Caco-2 (cell line): Measurements from ENCODE around the gene SEPTIN8. TPM values are rescaled to one million over a fixed set of nuclear protein-coding genes. Genes with fewer than 3 reads are reported as not detected.

Source experiments
- BruUV-seq: library from RNA; stranded (reverse); fragments of 400-500 nt; replicated peaks from 2 replicates; lab custom pipeline; 2021; lab: Mats Ljungman, UMichigan
- CTCF ChIA-PET: fragments of 300-600 bp; sonication (Branson Sonifier 250); formaldehyde crosslinking; loops from one replicate; lab custom pipeline; 2022; ENCODE audit warnings: antibody characterized with exemption; lab: Charles Lee
- POLR2A ChIA-PET: fragments of 300-600 bp; sonication (Branson Sonifier 250); formaldehyde crosslinking; loops from one replicate; lab custom pipeline; 2022; ENCODE audit warnings: antibody characterized with exemption; lab: Charles Lee
- DNase-seq, 2 experiments: peaks; one replicate each; pipeline versions ENCODE4 v3.0.0 to v3.0.0-alpha.2; 2020 to 2022
- H3K27me3 ChIP-seq: replicated peaks from 2 replicates; pipeline ENCODE4 v1.6.0; 2011; ENCODE audit warnings: low read length; ENCODE audit not compliant: control insufficient read depth, insufficient read depth
- H3K36me3 ChIP-seq: 2 replicates; pipeline ENCODE4 v1.5.1; 2011; ENCODE audit warnings: low read length; ENCODE audit not compliant: control insufficient read depth, insufficient read depth
- H3K4me1 ChIP-seq: fragments of 250-450 bp; sonication (Bioruptor Pico); 2 replicates; pipeline ENCODE4 v1.5.1; 2020; ENCODE audit warnings: mild to moderate bottlenecking
- H3K4me3 ChIP-seq: 2 replicates; pipeline ENCODE4 v1.5.1; 2011; ENCODE audit warnings: low read depth, mild to moderate bottlenecking, control low read depth, low read length
- H3K9me3 ChIP-seq: fragments of 250-450 bp; sonication (Bioruptor Pico); 2 replicates; pipeline ENCODE4 v1.5.1; 2020; ENCODE audit warnings: mild to moderate bottlenecking, moderate library complexity
- H3K27ac Mint-ChIP-seq: one replicate; pipeline ENCODE4 v1.8.0; 2022; ENCODE audit warnings: mixed read lengths; ENCODE audit not compliant: unreplicated experiment
- H3K27me3 Mint-ChIP-seq: one replicate; pipeline ENCODE4 v1.8.0; 2022; ENCODE audit warnings: mixed read lengths; ENCODE audit not compliant: insufficient read depth, unreplicated experiment
- H3K36me3 Mint-ChIP-seq: one replicate; pipeline ENCODE4 v1.8.0; 2022; ENCODE audit warnings: mild to moderate bottlenecking, mixed read lengths; ENCODE audit not compliant: insufficient read depth, unreplicated experiment
- H3K4me1 Mint-ChIP-seq: one replicate; pipeline ENCODE4 v1.8.0; 2022; ENCODE audit warnings: low read depth, mixed read lengths; ENCODE audit not compliant: unreplicated experiment
- H3K4me3 Mint-ChIP-seq: one replicate; pipeline ENCODE4 v1.8.0; 2022; ENCODE audit warnings: mild to moderate bottlenecking, moderate library complexity, mixed read lengths; ENCODE audit not compliant: unreplicated experiment
- H3K9me3 Mint-ChIP-seq: one replicate; pipeline ENCODE4 v1.8.0; 2022; ENCODE audit warnings: mixed read lengths; ENCODE audit not compliant: unreplicated experiment
- intact Hi-C: fragments of 100-400 bp; cut with micrococcal nuclease; formaldehyde crosslinking; loops from one replicate; pipeline ENCODE4 v1.10.0; 2022; ENCODE audit not compliant: unreplicated experiment
- total RNA-seq: library from RNA; stranded (reverse); gene quantifications from 2 replicates; pipeline ENCODE4 v1.2.3, GENCODE V29; 2022
- TF ChIP-seq, protein P1 (sequence below), 2 experiments: fragments of 200-600 bp in 1 of 2; IDR thresholded peaks; 1 replicate in 1 of 2; 2 replicates in 1 of 2; pipeline versions ENCODE4 v1.5.1 to v1.8.0; 2011 to 2022; ENCODE audit warnings: antibody characterized with exemption in 1 of 2, control low read depth in 1 of 2, inconsistent platforms in 1 of 2, low read depth in 1 of 2, low read length in 1 of 2, mild to moderate bottlenecking in 1 of 2, moderate library complexity in 1 of 2; ENCODE audit not compliant: insufficient read depth in 1 of 2, severe bottlenecking in 1 of 2, unreplicated experiment in 1 of 2

SEPTIN8 gene
- total RNA-seq, 1 experiment from 2014 or later, result 60.7 TPM

DNA sequence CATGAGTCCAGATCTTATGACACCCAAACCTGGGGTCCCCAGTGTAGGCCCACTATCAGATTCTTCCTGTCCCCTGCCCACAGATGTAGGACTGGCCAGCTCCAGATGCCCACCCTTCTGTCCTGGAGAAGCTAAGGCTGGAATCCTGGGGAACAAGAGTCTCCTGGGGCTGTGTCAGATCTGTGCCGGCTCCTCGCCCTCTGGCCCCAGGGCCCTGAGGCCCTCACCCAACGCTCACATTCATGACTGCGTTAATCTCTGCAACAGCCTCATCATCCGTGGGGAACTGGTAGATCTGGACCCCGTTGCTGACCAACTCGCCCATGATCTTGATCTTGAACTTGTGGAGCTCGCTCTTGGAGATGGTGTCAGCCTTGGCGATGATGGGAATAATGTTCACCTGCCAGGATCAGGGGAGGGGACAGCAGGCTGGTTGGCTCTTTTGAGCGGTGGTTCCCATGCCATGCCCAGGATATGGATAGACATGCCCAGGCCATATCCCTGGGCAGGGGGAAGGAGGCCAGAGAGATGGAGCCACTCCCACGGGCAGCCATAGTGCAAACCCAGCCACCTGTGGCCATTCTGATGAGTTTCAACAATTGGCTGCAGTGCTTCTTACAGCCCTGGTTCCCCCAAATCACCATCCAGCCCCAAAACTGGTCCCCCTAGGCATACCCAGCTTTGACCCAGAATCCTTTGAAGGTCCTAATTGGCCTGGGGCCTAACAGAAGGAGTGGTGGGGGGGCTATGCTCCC lies 14.6 kb downstream of the SEPTIN8 start:
- intact Hi-C loops, result no loop called here
- Mint-ChIP-seq H3K36me3 (peaks cover 5% of the 10 kb centered on the region), H3K27ac (no peak overlapping the region), H3K4me3 (no peak overlapping the region), H3K4me1 (no peaks in the 10 kb centered on the region), H3K9me3 (no peaks in the 10 kb centered on the region), H3K27me3 (no peaks in the 10 kb centered on the region)
- Histone ChIP-seq H3K36me3 (peaks cover 4% of the 10 kb centered on the region), H3K4me1 (no peaks in the 10 kb centered on the region), H3K4me3 (no peak overlapping the region), H3K27me3 (no peaks in the 10 kb centered on the region), H3K9me3 (no peaks in the 10 kb centered on the region)
- no TSS peak for BruUV-seq
- ChIA-PET POLR2A (no interaction called here), CTCF (no interaction called here)
- DNase-seq, result no peak
- TF ChIP-seq, protein P1, sequence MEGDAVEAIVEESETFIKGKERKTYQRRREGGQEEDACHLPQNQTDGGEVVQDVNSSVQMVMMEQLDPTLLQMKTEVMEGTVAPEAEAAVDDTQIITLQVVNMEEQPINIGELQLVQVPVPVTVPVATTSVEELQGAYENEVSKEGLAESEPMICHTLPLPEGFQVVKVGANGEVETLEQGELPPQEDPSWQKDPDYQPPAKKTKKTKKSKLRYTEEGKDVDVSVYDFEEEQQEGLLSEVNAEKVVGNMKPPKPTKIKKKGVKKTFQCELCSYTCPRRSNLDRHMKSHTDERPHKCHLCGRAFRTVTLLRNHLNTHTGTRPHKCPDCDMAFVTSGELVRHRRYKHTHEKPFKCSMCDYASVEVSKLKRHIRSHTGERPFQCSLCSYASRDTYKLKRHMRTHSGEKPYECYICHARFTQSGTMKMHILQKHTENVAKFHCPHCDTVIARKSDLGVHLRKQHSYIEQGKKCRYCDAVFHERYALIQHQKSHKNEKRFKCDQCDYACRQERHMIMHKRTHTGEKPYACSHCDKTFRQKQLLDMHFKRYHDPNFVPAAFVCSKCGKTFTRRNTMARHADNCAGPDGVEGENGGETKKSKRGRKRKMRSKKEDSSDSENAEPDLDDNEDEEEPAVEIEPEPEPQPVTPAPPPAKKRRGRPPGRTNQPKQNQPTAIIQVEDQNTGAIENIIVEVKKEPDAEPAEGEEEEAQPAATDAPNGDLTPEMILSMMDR (IDR thresholded peaks at IDR 0.05; ENCODE audit: insufficient read depth in 1 of 2, low read depth in 1 of 2, low read length in 1 of 2, severe bottlenecking in 1 of 2, unreplicated experiment in 1 of 2), result no peak

DNA sequence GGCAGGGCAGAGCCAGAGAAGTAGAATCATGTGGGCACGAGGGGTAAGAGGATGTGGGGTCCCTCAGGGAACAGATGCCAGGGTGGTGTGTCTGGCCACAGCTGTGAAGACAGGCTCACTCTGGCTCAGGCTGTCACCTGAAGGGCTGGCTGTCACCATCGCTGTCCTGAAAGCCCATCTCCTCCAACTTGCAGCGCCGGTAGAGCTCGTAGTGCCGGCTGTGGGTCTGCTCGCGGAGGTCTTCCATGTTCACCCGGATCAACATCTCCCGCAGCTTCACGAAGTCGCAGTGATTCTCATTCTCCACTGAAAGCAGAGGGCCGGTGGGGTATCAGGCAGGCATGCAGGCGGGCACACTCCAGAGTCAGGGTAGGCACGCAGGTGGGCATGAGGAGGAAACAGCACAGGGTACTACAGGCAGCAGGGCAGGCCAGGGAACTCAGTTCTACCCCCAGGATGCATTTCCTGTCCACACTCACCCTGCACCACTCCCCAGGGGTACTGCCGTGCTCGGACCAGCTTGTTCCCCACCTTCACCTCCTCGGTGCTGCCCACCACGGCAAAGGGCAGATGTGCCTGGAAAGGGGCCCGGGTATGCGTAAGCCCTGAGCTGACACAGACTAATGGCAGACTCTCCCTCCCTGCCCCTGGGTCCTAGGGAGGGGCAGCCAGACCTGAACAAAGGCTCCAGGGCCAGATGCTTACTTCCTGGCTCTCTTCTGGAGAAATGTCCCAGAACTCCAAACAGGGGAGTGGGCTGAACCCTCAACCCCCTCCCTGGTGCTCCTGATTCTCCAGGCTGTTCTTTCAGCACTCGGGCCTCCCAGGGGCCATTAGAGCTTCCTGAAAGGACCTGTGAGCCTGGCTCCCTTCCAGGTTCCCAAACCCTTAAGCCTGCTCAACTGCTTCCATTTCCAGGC lies 15.5 kb downstream of the SEPTIN8 start:
- Histone ChIP-seq H3K4me3 (no peak overlapping the region), H3K36me3 (peaks cover 4% of the 10 kb centered on the region), H3K4me1 (no peaks in the 10 kb centered on the region), H3K27me3 (no peaks in the 10 kb centered on the region), H3K9me3 (no peaks in the 10 kb centered on the region)
- intact Hi-C loops, result no loop called here
- no peaks in the 10 kb centered on the region for H3K27me3 Mint-ChIP-seq
- H3K9me3 Mint-ChIP-seq, result no peaks in the 10 kb centered on the region
- POLR2A ChIA-PET, result interaction anchor here (0.6 kb wide), 1 partner anchor 682 kb away, joined by 3 read pairs; no protein-coding TSS in a partner anchor
- no peaks in the 10 kb centered on the region for H3K4me1 Mint-ChIP-seq
- CTCF ChIA-PET, result interaction anchor here (0.9 kb wide), 1 partner anchor 46 kb away, joined by 3 read pairs; no protein-coding TSS in a partner anchor
- TF ChIP-seq, protein P1 (IDR thresholded peaks at IDR 0.05; ENCODE audit: insufficient read depth in 1 of 2, low read depth in 1 of 2, low read length in 1 of 2, severe bottlenecking in 1 of 2, unreplicated experiment in 1 of 2), result no peak
- H3K27ac Mint-ChIP-seq, result no peak overlapping the region
- no TSS peak for BruUV-seq
- peaks cover 5% of the 10 kb centered on the region for H3K36me3 Mint-ChIP-seq
- DNase-seq, result peak in 1 of 2 experiments; percentile 31
- no peak overlapping the region for H3K4me3 Mint-ChIP-seq
